Esophagus (tissue), 2 donors: Measurements from ENCODE around the gene LCN2. TPM values are rescaled to one million over a fixed set of nuclear protein-coding genes. Genes with fewer than 3 reads are reported as not detected.

Experiments used
- H3K27ac ChIP-seq, 2 donors: one replicate each; pipeline ENCODE4 v1.5.1; 2013; ENCODE audit warnings: low read depth in 2 of 2, mild to moderate bottlenecking in 2 of 2, inconsistent platforms in 1 of 2, low read length in 1 of 2, moderate library complexity in 1 of 2
- H3K27me3 ChIP-seq, 2 donors: one replicate each; pipeline ENCODE4 v1.6.1; 2013; ENCODE audit warnings: low read length in 2 of 2, control low read depth in 1 of 2, mild to moderate bottlenecking in 1 of 2; ENCODE audit not compliant: insufficient read depth in 2 of 2, control insufficient read depth in 1 of 2
- H3K36me3 ChIP-seq, 2 donors: one replicate each; pipeline ENCODE4 v1.6.1; 2013; ENCODE audit warnings: low read length in 1 of 2; ENCODE audit not compliant: control insufficient read depth in 2 of 2, insufficient read depth in 2 of 2
- H3K4me1 ChIP-seq, 2 donors: one replicate each; pipeline ENCODE4 v1.6.1; 2013; ENCODE audit warnings: low read length in 1 of 2; ENCODE audit not compliant: control insufficient read depth in 2 of 2, insufficient read depth in 2 of 2
- H3K4me3 ChIP-seq, 2 donors: one replicate each; pipeline ENCODE4 v1.5.1; 2013; ENCODE audit warnings: low read length in 2 of 2, mild to moderate bottlenecking in 2 of 2, low read depth in 1 of 2, moderate library complexity in 1 of 2
- H3K9me3 ChIP-seq, 2 donors: one replicate each; pipeline ENCODE4 v1.6.1; 2013; ENCODE audit warnings: mild to moderate bottlenecking in 2 of 2, low read depth in 1 of 2, low read length in 1 of 2, moderate library complexity in 1 of 2; ENCODE audit not compliant: control insufficient read depth in 2 of 2, insufficient read depth in 1 of 2
- WGBS, 2 donors: extraction: QIAGEN DNeasy Blood & Tissue Kit; methylation state at CpG; one replicate each; pipeline ENCODE4 v1.1.7; 2013; 5-methylcytosine and 5-hydroxymethylcytosine counted together
- polyA plus RNA-seq, 2 donors: library from polyadenylated mRNA; stranded (reverse); fragments of 200-250 nt; gene quantifications; one replicate each; pipeline ENCODE4 v1.2.3, GENCODE V29; 2013
- donor health status: healthy with polysubstance abuse.
- donor health status: Bipolar disorder and iron deficiency.

LCN2 gene
- polyA plus RNA-seq, 2 donors: 1,061 to 2,097 TPM

DNA sequence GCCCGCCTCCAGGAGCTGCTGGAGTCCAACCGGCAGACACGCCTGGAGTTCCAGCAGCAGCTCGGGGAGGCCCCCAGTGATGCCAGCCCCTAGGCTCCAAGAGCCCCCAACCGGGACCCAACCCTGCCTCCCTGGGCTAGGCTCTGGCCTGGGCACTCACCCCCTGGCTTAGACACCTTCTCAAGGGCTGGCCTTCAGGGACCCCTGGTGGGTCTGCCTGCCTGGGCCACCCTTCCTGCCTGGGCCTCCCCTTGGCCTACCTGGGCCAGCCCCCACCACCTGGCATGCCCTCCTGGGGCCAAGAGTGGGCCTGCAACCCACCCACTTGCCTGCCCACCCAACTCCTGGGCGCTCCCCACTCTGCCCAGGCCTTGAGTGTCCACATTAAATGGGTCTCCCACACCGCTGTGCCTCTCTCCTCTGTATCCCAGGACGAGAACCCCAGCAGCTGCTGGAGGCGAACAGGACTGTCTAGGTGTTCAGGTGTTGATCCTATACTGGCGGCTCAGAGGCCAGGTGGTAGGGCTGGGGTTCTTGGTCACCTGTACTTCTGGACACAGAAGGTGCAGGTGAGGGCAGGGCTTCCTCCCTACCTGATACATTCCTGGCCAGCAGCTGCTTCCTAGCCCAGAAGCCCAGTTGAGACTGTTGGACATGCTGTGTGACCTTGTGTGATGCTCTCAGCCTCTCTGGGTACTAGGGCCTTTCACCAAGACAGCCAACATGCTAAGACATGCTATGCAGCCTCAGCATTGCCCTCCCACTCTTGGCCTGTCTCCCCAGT lies 14.5 kb downstream of the LCN2 start:
- Histone ChIP-seq H3K27ac (no peak overlapping the region), H3K36me3 (peaks cover 29 to 50% of the 10 kb centered on the region in 2 donors)
- WGBS, 2 donors: 91 to 95% methylated on average over 10 of the region's 10 CpGs

GRCh38 chr9:128164307-128164885 lies 15.1 kb downstream of the LCN2 start:
- Histone ChIP-seq H3K27ac (peak overlapping the region in 1 of 2 donors; percentile 24), H3K27me3 (no peaks in the 10 kb centered on the region), H3K9me3 (no peaks in the 10 kb centered on the region), H3K36me3 (peaks cover 36 to 57% of the 10 kb centered on the region in 2 donors), H3K4me3 (no peak overlapping the region), H3K4me1 (peaks cover 3 to 9% of the 10 kb centered on the region in 2 donors)
- 65 to 68% methylated on average over 14 of the region's 14 CpGs for whole genome bisulfite sequencing, 2 donors

More for the DNA sequence above, 14.5 kb downstream of the LCN2 start:
- H3K4me1 ChIP-seq: peaks cover 3 to 9% of the 10 kb centered on the region in 2 donors
- no peak overlapping the region for H3K4me3 ChIP-seq
- no peaks in the 10 kb centered on the region for H3K27me3 ChIP-seq
- no peaks in the 10 kb centered on the region for H3K9me3 ChIP-seq

GRCh38 chr9:128166169-128166568 lies 16.9 kb downstream of the LCN2 start:
- Histone ChIP-seq H3K36me3 (peaks cover 42 to 63% of the 10 kb centered on the region in 2 donors), H3K4me1 (peaks cover 0 to 2% of the 10 kb centered on the region in 2 donors), H3K27me3 (no peaks in the 10 kb centered on the region), H3K9me3 (no peaks in the 10 kb centered on the region), H3K27ac (no peak overlapping the region), H3K4me3 (no peak overlapping the region)
- WGBS, 2 donors: 96 to 97% methylated on average over 18 of the region's 18 CpGs

DNA sequence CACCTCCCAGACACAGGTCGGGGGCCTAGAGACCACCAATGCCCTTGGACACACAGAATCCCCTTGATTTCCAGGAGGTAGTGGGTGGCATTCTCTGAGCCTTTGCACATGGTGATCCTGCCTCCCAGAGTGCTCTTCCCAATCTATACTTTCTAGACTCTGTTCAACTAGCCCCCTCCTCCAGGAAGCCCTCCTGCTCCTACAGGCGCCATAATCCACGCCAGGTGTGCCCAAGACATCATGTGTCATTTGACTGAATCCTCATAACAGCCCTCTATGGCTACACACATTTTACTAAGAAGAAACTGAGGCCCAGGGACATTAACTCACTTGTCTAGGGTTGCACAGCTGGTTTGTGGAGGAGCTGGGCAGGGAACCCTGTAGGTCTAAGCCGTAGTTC lies 18.0 kb downstream of the LCN2 start:
- Histone ChIP-seq H3K4me3 (no peak overlapping the region), H3K36me3 (peaks cover 42 to 61% of the 10 kb centered on the region in 2 donors)

DNA sequence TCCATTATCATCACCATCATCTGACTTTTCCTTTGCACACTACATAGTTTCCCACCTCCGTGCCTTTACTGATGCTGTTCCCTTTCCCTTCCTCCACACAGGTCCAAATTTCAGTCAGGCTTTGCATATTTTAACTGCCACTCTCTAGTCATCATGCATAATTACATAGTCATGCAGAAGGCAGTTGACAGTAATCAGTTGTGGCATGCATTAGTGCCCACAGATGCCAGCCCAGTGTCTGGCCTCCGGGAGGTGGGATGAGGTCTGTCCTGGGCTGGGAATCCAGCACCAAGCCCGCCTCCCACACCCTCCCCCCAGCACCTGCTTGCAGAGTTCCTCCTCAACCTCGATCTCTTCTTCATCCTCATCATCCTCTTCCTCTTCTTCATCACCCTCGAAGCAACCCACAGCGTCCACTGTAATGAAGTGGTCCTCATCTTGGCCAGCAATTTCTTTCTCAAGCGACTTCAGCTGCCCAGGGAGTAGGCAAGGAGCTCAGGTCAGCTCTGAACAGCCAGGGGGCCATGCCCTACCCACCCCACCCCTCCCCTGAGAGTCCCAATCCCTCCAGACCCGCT lies 19.6 kb downstream of the LCN2 start:
- H3K4me3 ChIP-seq: no peak overlapping the region
- H3K4me1 ChIP-seq: peaks cover 0 to 2% of the 10 kb centered on the region in 2 donors
- peaks cover 41 to 48% of the 10 kb centered on the region in 2 donors for H3K36me3 ChIP-seq
- WGBS, 2 donors: 86 to 90% methylated on average over 8 of the region's 8 CpGs
- no peak overlapping the region for H3K27ac ChIP-seq
- H3K27me3 ChIP-seq: no peaks in the 10 kb centered on the region
- no peaks in the 10 kb centered on the region for H3K9me3 ChIP-seq

More for the DNA sequence above, 18.0 kb downstream of the LCN2 start:
- Histone ChIP-seq H3K4me1 (peaks cover 0 to 2% of the 10 kb centered on the region in 2 donors), H3K9me3 (no peaks in the 10 kb centered on the region), H3K27ac (no peak overlapping the region), H3K27me3 (no peaks in the 10 kb centered on the region)
- 94 to 98% methylated on average over 4 of the region's 4 CpGs for WGBS, 2 donors

DNA sequence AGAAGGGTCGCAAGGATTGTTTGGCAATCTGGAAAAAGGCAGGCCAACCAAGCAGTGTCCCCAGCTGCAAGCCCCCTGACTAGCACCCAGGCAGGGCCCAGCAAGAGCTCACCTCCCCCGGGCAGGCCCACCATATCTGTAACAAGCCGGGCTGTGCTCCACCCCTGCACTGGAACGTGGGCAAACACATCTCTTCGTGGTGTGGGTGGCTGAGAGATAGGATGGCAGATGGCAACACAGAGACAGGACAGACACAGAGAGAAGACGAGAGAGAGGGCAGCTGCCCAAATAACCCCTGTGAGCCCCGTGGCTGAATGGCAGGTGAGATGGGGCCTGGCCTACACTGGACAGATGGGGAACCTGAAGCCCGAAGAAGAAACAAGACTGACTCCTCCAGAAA lies 20.2 kb downstream of the LCN2 start:
- peaks cover 42 to 45% of the 10 kb centered on the region in 2 donors for H3K36me3 ChIP-seq

DNA sequence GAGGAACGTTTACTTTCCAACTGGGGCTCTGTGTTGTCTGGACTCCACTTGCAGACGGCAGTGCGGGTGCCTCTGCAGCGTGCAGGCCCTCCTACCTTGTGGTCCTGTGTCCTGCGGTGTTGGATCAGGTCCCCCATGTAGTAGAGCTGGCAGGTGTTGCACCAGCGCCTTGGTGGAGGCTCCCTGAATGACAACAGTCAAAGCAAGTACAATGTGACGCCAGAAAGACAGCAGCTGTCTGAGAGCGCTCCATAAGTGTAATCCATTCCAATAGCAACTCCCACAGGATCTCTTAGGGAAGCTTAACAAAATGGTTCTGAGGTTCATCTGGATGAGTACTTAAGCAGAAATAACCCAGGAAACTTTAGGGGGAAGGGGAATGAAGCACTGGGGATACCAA lies 20.7 kb downstream of the LCN2 start:
- WGBS, 2 donors: 92 to 93% methylated on average over 8 of the region's 8 CpGs
- Histone ChIP-seq H3K4me1 (peaks cover 0 to 2% of the 10 kb centered on the region in 2 donors), H3K27me3 (no peaks in the 10 kb centered on the region), H3K4me3 (no peak overlapping the region), H3K27ac (no peak overlapping the region), H3K36me3 (peaks cover 42 to 43% of the 10 kb centered on the region in 2 donors), H3K9me3 (no peaks in the 10 kb centered on the region)

More for the DNA sequence above, 20.2 kb downstream of the LCN2 start:
- WGBS, 2 donors: 87 to 89% methylated on average over 8 of the region's 8 CpGs
- Histone ChIP-seq H3K4me1 (peaks cover 0 to 2% of the 10 kb centered on the region in 2 donors), H3K27me3 (no peaks in the 10 kb centered on the region), H3K9me3 (no peaks in the 10 kb centered on the region), H3K4me3 (no peak overlapping the region), H3K27ac (no peak overlapping the region)

GRCh38 chr9:128174062-128174461 lies 24.8 kb downstream of the LCN2 start:
- H3K27ac ChIP-seq: no peak overlapping the region
- 70 to 88% methylated on average over 4 of the region's 4 CpGs for WGBS, 2 donors
- H3K36me3 ChIP-seq: peaks cover 35 to 44% of the 10 kb centered on the region in 2 donors
- H3K4me3 ChIP-seq: no peak overlapping the region
- no peaks in the 10 kb centered on the region for H3K27me3 ChIP-seq
- H3K4me1 ChIP-seq: no peaks in the 10 kb centered on the region
- peaks cover 3 to 4% of the 10 kb centered on the region in 2 donors for H3K9me3 ChIP-seq

DNA sequence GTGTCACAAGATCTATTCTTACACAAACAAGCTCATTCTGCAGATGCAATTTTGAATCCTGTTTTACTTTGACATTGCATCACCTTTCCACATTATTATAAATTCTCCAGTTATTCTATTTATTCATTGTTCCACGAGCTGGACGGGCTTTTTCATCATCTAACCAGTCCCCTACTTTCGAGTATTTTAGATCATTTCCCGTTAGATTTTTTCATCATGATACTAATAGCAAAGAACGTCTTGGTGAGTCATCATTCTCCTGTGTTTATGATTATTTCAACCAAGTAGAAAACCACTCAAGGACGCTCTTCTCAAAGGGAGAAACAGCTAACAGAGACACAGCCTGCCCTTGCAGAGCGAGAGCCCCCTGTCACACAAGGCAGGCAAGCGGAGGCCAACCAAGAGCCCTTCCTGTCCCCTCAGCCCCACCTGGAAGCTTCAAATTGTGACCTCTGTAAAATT lies 25.9 kb downstream of the LCN2 start:
- Histone ChIP-seq H3K36me3 (peaks cover 28 to 44% of the 10 kb centered on the region in 2 donors), H3K4me3 (no peak overlapping the region), H3K9me3 (peaks cover 4 to 5% of the 10 kb centered on the region in 2 donors), H3K27me3 (no peaks in the 10 kb centered on the region), H3K4me1 (no peaks in the 10 kb centered on the region), H3K27ac (no peak overlapping the region)
- WGBS, 2 donors: 83 to 84% methylated on average over 8 of the region's 8 CpGs
